ENCODE measurements around the gene WDPCP.

GRCh38 chr2:63555931-63556330, 32.3 kb downstream of the WDPCP start:
- no peak for TF ChIP-seq POLR2AphosphoS5 (IDR thresholded peaks at IDR 0.05; ENCODE audit: low read depth, low read length)
- TF ChIP-seq POLR2A (IDR thresholded peaks at IDR 0.05; ENCODE audit: low read depth, low read length) = no peak
- TF ChIP-seq TAF1 (IDR thresholded peaks at IDR 0.05; ENCODE audit: borderline replicate concordance, low read depth, low read length) = no peak
